Skeletal muscle satellite cell (primary cell): ENCODE data around the gene RFNG.

Source experiments
- H3K27me3 ChIP-seq: 2 replicates; pipeline ENCODE4 v1.7.0; 2013; ENCODE audit warnings: low read length; ENCODE audit not compliant: control insufficient read depth, insufficient read depth
- H3K36me3 ChIP-seq: 2 replicates; pipeline ENCODE4 v1.7.0; 2013; ENCODE audit warnings: mild to moderate bottlenecking, control low read depth, low read length; ENCODE audit not compliant: insufficient read depth
- H3K4me1 ChIP-seq: 2 replicates; pipeline ENCODE4 v1.7.0; 2013; ENCODE audit warnings: low read length; ENCODE audit not compliant: control insufficient read depth, insufficient read depth
- H3K4me2 ChIP-seq: 2 replicates; pipeline ENCODE4 v1.7.0; 2013; ENCODE audit warnings: mild to moderate bottlenecking, low read length
- H3K4me3 ChIP-seq: 2 replicates; pipeline ENCODE4 v1.7.0; 2013; ENCODE audit warnings: low read length
- H3K9ac ChIP-seq: 2 replicates; pipeline ENCODE4 v1.7.0; 2013; ENCODE audit warnings: mild to moderate bottlenecking, low read depth, low read length, moderate library complexity
- H3K9me3 ChIP-seq: replicated peaks from 2 replicates; pipeline ENCODE4 v1.7.0; 2013; ENCODE audit warnings: mild to moderate bottlenecking, control low read depth, low read length

Gene RFNG

DNA sequence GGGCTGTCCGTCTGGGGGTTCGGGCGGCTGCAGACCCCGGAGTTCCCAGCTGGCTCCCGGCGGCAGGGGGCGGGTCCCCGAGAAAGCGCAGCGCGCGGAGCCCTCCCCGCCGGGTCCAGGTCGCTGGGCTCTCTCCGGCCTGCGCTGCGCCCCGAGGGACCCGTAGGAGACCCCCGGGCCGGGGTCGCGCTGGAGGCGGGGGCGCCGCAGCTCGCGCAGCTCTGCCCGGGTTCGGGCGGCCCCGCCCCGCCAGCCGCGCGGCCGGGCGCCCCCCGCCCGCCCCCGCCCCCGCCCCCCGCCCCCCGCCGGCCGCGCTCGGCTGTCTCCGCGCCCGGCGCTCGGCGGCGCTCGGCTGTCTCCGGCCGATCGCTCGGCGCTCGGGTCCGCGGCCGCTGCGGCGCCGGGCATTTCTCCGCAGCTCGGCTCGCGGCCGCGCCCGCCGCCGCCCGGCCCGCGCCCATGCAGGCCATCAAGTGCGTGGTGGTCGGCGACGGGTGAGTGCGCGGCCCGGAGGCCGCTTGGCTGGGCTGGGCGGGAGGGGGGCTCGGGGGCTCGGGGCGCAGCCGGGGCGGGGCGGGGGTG, 20.2 kb downstream of the RFNG start, which contains the start of gene RAC3:
Gene RAC3 (plus strand): TSS at position 376 of the 582 bp plus-strand sequence. CDS start 84 bp downstream, at position 460.
- Histone ChIP-seq H3K4me2 (peak within 1 kb of the TSS; percentile 87), H3K36me3 (no peaks in the 10 kb centered on the region), H3K4me3 (peak within 1 kb of the TSS; percentile 66), H3K9ac (peak within 1 kb of the TSS; percentile 30), H3K27me3 (no peaks in the 10 kb centered on the region), H3K9me3 (no peaks in the 10 kb centered on the region), H3K4me1 (peaks cover 18% of the 10 kb centered on the region)

DNA sequence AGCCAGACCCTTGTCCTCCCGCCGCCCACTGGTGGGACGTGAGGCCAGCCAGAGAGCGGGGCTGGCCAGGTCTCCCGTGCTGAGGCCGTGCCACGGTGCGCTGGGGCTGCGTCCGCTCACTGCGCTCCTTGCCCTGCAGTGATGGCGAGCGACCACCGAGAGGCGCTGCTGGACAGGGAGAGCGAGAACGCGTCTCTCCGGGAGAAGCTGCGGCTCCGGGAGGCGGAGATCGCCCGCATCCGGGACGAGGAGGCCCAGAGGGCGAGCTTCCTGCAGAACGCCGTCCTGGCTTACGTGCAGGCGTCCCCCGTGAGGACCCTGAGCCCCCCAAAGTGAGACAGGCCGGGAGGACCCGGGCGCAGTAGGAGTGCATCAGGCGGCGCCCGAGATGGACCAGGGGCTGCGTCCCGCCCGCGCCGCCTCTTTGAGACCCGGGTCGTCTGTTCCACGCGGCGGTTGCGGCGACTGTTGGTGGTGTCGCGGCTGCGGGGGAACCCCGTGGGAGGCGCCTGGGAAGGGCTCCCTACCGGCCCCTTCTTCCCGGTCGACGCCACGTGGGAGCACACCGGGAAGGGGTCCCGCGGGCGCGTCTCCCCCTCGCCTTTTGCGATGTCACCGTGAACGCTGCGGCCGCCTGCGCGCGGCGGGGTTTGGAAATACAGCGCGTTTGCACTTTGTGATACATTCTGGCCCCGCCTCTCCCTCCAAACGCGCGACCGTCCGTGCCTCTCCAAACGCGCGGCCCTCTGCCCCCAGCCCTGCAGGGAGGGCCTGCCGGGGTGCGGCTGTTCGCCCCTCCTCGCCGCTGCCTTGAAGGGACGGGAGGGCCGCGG, 20.9 kb downstream of the RFNG start:
- peak overlapping the region; percentile 66 for H3K4me3 ChIP-seq
- H3K4me1 ChIP-seq = peaks cover 14% of the 10 kb centered on the region
- peak overlapping the region; percentile 87 for H3K4me2 ChIP-seq
- H3K36me3 ChIP-seq = no peaks in the 10 kb centered on the region
- no peaks in the 10 kb centered on the region for H3K9me3 ChIP-seq
- no peaks in the 10 kb centered on the region for H3K27me3 ChIP-seq
- H3K9ac ChIP-seq = peak overlapping the region; percentile 30

DNA sequence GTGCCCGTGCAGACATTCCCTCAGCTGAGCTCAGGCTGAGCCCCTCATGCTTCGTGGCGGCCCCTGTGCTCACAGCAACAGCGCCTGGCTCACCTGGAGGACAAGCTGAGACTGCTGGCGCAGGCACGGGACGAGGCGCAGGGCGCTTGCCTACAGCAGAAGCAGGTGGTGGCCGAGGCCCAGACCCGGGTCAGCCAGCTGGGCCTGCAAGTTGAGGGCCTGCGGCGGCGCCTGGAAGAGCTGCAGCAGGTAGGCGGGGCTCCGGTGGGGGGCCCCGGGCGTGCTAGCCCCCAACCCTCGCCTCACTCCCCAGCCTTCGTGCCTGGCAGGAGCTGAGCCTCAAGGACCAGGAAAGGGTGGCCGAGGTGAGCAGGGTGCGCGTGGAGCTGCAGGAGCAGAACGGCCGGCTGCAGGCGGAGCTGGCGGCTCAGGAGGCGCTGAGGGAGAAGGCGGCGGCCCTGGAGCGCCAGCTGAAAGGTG, 21.6 kb downstream of the RFNG start:
- Histone ChIP-seq H3K9ac (no peak overlapping the region), H3K27me3 (no peaks in the 10 kb centered on the region), H3K4me2 (peak overlapping the region; percentile 87), H3K9me3 (no peaks in the 10 kb centered on the region), H3K4me3 (no peak overlapping the region), H3K36me3 (no peaks in the 10 kb centered on the region), H3K4me1 (peaks cover 14% of the 10 kb centered on the region)

DNA sequence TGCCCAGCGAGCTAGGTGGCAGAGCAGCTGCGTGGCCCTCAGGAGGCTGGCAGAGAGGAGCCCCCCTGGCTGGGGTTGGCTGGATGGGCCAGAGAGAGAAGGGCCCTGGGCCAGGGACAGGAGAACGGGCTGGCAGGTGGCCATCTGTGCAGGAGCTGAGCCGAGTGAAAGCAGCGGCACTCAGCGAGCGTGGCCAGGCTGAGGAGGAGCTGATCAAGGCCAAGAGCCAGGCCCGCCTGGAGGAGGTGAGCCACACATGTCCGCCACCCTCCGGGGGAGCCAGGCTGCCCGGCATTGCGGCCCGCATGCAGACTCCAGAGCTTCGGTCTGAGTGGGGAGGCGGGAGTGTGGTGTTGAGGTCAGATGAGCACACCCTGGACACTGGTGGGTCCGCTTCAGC, 22.2 kb downstream of the RFNG start:
- Histone ChIP-seq H3K9ac (no peak overlapping the region), H3K4me1 (peaks cover 14% of the 10 kb centered on the region), H3K36me3 (no peaks in the 10 kb centered on the region), H3K4me2 (no peak overlapping the region), H3K4me3 (no peak overlapping the region), H3K9me3 (no peaks in the 10 kb centered on the region), H3K27me3 (no peaks in the 10 kb centered on the region)

DNA sequence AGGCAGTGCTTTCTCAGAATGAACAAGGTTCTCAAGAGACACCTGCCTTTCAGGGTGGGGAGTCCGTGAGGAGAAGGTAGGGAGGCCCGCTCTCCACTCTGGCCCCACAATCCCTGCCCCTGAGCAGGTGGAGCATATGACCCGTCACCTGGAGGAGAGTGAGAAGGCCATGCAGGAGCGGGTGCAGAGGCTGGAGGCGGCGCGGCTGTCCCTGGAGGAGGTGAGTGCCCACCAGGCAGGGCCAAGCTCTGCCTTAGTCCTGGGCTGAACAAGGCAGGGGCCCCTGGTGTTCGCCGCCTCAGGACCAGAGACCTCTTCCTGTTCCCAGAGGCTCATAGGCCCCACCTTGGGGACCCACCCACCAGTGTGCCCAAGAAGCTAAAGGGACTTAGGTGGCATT, 22.6 kb downstream of the RFNG start:
- no peak overlapping the region for H3K9ac ChIP-seq
- H3K36me3 ChIP-seq = no peaks in the 10 kb centered on the region

DNA sequence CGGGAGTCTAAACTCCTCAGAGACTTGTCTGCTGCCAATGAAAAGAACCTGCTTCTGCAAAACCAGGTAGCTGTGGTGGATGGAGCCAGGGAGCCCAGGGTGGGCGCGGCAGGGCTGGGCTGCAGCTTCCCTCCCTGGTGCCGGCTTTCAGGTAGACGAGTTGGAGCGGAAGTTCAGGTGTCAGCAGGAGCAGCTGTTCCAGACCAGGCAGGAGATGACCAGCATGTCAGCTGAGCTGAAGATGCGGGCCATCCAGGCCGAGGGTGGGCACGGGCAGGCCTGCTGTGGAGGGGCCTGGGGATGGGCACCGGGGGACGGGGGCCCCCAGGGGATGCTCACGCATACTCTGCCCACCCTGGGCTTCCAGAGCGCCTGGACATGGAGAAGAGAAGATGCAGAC, 23.4 kb downstream of the RFNG start:
- no peaks in the 10 kb centered on the region for H3K27me3 ChIP-seq
- no peaks in the 10 kb centered on the region for H3K9me3 ChIP-seq
- no peak overlapping the region for H3K4me2 ChIP-seq
- H3K4me1 ChIP-seq = peaks cover 23% of the 10 kb centered on the region
- H3K9ac ChIP-seq = no peak overlapping the region
- no peaks in the 10 kb centered on the region for H3K36me3 ChIP-seq
- no peak overlapping the region for H3K4me3 ChIP-seq

More for the DNA sequence above, 22.6 kb downstream of the RFNG start:
- Histone ChIP-seq H3K4me1 (peaks cover 18% of the 10 kb centered on the region), H3K9me3 (no peaks in the 10 kb centered on the region), H3K4me3 (no peak overlapping the region), H3K4me2 (no peak overlapping the region), H3K27me3 (no peaks in the 10 kb centered on the region)

DNA sequence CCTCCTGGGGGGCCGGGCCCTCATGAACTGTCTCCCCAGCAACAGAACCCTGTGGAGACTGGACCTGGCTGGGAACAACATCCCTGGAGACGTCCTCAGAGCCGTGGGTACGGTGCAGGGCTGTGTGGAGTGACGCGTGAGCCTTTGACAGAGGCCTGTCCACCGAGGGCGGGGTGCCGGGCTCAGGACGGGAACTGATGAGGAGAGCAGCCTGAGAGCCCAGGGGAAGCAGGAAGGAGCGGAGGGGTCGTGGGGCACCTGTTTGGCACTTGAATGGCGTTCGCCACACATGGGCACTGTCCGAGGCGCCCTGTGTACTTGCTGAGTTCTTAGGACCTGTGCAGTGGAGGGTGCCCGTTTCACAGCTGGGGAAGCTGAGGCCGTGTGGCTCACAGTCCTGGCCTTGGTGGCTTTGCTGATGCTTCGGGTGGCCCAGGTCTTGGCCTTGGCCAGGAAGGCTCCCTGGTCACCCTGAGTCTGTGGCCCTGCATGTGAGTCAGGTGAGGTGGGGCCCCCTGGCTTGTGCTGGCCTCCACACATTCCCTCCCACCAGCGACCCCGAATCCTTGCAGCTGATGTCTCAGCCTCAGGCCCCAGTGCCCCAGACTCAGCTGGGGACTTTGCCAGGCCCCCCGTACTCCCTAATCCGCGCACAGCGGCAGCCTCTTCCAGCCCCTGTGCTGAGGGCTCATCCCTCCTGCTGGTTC, 26.1 kb downstream of the RFNG start:
- no peak overlapping the region for H3K4me2 ChIP-seq
- H3K4me3 ChIP-seq = no peak overlapping the region
- H3K9ac ChIP-seq = no peak overlapping the region
- H3K9me3 ChIP-seq = no peaks in the 10 kb centered on the region
- no peaks in the 10 kb centered on the region for H3K36me3 ChIP-seq
- H3K4me1 ChIP-seq = peaks cover 28% of the 10 kb centered on the region
- no peaks in the 10 kb centered on the region for H3K27me3 ChIP-seq

DNA sequence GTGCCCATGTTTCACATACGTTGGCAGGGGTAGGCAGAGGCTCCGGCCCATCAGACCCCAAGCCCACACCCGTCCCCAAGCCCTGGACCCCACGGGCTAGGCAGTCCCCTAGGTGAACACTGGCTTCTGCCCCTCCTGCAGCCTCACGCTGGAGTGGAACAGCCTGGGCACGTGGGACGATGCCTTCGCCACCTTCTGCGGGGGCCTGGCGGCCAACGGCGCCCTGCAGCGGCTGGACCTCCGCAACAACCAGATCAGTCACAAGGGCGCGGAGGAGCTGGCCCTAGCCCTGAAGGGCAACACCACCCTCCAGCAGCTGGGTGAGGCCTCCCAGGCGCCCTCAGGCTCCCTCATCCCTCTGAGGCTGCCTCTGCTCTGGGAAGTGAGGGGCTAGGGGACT, 26.8 kb downstream of the RFNG start:
- Histone ChIP-seq H3K4me2 (no peak overlapping the region), H3K27me3 (no peaks in the 10 kb centered on the region), H3K9ac (no peak overlapping the region), H3K9me3 (no peaks in the 10 kb centered on the region), H3K4me3 (no peak overlapping the region), H3K4me1 (peaks cover 25% of the 10 kb centered on the region), H3K36me3 (no peaks in the 10 kb centered on the region)

DNA sequence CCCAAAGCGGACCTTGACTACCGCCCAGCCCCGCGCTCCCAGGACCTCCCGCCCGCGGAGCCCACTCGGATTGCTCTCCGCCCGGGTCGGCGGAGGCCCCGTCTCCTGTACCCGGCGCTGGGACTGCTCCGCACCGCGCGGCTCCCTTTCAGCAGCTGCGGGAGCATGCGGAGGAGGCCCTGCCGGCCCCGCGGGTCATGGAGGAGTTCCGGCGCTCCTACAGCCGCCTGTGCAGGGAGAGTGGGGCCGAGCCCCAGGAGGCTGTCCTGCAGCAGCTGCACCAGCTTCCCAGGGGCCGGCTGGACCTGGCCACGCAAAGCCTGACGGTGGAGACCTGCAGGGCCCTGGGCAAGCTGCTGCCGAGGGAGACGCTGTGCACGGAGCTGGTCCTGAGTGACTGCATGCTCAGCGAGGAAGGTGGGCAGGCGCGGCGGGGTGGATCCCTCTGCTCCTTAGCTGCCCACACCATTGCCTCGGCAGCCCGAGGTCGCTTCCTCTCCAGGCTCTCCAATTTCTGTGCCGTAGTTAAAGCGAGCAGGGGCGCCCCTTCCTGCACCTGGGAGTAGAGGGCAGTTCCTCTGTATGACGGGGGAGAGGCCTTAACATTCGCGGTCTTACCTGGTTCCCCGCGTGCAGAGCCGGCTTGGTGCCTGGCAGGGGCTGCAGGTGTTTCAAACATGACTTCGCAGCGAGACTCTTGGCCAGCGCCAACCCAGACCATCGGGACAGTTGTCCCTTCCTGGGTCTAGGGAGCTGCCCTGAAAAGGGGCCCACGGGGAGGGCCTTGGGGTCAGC, 28.0 kb downstream of the RFNG start:
- Histone ChIP-seq H3K9me3 (no peaks in the 10 kb centered on the region), H3K27me3 (no peaks in the 10 kb centered on the region), H3K9ac (peak overlapping the region; percentile 77), H3K4me3 (peak overlapping the region; percentile 90), H3K36me3 (peaks cover 6% of the 10 kb centered on the region), H3K4me1 (peaks cover 25% of the 10 kb centered on the region), H3K4me2 (peak overlapping the region; percentile 100)

DNA sequence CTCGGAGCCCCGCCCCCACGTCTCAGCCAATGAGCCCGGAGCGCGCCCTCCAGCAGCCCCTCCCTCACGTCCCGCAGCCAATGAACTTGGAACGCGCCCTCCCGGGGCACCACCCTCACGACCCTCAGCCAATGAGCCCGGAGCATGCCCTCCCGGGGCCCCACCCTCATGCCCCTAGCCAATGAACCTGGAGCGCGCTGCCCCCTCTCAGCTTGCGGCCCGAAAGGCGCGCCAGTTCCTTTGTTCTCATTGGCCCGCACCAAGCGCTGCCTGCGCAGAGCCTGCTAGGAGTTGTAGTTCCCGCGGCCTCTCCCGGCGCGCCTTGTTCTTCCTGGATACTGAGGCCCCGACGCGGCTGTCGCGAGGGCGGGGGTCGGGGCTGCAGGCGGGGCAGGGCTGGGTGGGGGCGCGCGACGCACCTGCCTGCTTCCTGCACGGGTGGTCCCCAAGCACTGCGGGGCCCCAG, 28.6 kb downstream of the RFNG start, which contains the start of gene LRRC45:
Gene LRRC45 (plus strand): TSS at position 325 of the 466 bp plus-strand sequence. CDS start 339 bp downstream, outside the sequence.
- peak within 1 kb of the TSS; percentile 87 for H3K9ac ChIP-seq
- H3K27me3 ChIP-seq = no peaks in the 10 kb centered on the region
- H3K9me3 ChIP-seq = no peaks in the 10 kb centered on the region
- H3K4me3 ChIP-seq = peak within 1 kb of the TSS; percentile 96
- peaks cover 8% of the 10 kb centered on the region for H3K36me3 ChIP-seq
- H3K4me2 ChIP-seq = peak within 1 kb of the TSS; percentile 100
- H3K4me1 ChIP-seq = peaks cover 25% of the 10 kb centered on the region
